SK-N-MC (cell line): ENCODE results near the gene FRMD4A.

ENCODE experiments used
- EZH2 ChIP-seq: fragments of 200-600 bp; sonication (generic); IDR thresholded peaks from one replicate; pipeline ENCODE4 v1.6.1; 2017; ENCODE audit warnings: antibody characterized with exemption
- POLR2AphosphoS5 ChIP-seq: IDR thresholded peaks from 2 replicates; pipeline ENCODE4 v1.6.1; 2012; ENCODE audit warnings: mild to moderate bottlenecking, low read depth, low read length, borderline replicate concordance

DNA sequence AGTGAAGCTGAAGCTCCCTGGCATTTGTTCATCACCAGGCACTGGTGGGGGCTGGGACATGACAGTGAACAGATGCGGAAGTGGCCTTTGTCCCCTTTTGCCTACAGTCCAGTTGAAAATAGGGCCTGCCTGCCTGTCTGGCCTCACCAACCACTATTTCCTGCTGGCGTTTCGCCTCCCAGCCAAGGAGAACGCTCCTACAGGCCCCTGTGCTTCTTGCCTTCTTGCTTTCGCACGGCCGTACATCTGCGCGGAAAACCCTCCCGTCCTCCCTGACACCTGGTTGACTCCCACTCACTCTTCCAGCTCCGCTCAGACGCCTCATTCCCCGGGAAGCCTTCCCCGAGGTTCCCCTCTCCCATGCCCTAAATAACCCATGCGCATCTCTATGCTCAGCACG, 426.7 kb downstream of the FRMD4A start:
- TF ChIP-seq EZH2: no peak
- TF ChIP-seq POLR2AphosphoS5: no peak
